Measurements from ENCODE around the gene CCL27.
A peak's percentile ranks its signal among the peaks of the same experiment; 100 is the strongest.

- TF ChIP-seq CTCF (IDR thresholded peaks at IDR 0.05 in 4 of 5, conservative IDR thresholded peaks at IDR 0.05 in 1 of 5): peak in 1 of 5 experiments; percentile 18
- TF ChIP-seq POLR2A (IDR thresholded peaks at IDR 0.05): peak; percentile 81 to 87
Measured at GRCh38 chr9:34637356-34638137, 24.9 kb downstream of the CCL27 start, which contains the start of gene SIGMAR1.
